ENCODE data around the gene INHBA.

DNA sequence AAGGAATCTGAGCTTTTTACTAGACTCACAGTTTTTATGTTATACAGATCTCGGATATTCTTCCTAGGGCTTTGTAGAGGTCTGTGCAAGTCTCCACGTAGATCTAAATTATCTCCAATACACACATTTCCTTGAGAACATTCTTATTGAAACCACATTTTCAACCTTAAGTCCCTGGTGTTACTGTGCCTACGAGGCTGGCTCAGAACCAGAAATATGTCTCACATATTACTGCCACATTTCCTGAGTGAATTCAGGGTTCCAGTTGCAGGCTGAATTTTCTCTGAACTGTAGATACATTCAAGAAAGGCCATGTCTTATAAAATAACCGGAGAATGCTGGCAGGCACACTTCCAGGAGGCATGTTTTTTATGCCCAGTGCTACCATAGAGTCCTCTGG is 46.5 kb downstream of the INHBA start:
- TF ChIP-seq, protein P1, sequence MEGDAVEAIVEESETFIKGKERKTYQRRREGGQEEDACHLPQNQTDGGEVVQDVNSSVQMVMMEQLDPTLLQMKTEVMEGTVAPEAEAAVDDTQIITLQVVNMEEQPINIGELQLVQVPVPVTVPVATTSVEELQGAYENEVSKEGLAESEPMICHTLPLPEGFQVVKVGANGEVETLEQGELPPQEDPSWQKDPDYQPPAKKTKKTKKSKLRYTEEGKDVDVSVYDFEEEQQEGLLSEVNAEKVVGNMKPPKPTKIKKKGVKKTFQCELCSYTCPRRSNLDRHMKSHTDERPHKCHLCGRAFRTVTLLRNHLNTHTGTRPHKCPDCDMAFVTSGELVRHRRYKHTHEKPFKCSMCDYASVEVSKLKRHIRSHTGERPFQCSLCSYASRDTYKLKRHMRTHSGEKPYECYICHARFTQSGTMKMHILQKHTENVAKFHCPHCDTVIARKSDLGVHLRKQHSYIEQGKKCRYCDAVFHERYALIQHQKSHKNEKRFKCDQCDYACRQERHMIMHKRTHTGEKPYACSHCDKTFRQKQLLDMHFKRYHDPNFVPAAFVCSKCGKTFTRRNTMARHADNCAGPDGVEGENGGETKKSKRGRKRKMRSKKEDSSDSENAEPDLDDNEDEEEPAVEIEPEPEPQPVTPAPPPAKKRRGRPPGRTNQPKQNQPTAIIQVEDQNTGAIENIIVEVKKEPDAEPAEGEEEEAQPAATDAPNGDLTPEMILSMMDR (IDR thresholded peaks at IDR 0.05; ENCODE audit: extremely low read depth in 1 of 2, insufficient read depth in 1 of 2, low read depth in 1 of 2, low read length in 2 of 2), result no peak
- no peak for TF ChIP-seq POLR2A (IDR thresholded peaks at IDR 0.05; ENCODE audit: low read depth, low read length)
